GM10248 (cell line): Measurements from ENCODE around the gene MVB12B.

Experiments
- CTCF ChIA-PET: fragments of 300-600 bp; sonication (Branson Sonifier 250); formaldehyde crosslinking; extraction: SDS; loops from one replicate; lab custom pipeline; 2021; ENCODE audit warnings: antibody characterized with exemption; lab: Yijun Ruan, JAX
- POLR2A ChIA-PET: fragments of 350-650 bp; sonication (Branson Sonifier 250); formaldehyde crosslinking; extraction: SDS; loops from one replicate; lab custom pipeline; 2020; ENCODE audit warnings: antibody characterized with exemption; lab: Yijun Ruan, JAX
- DNase-seq: peaks from one replicate; pipeline ENCODE4 v3.0.0; 2012; ENCODE audit errors: extremely low spot score
- CTCF ChIP-seq: IDR thresholded peaks from 2 replicates; pipeline ENCODE4 v1.5.1; 2012; ENCODE audit warnings: mild to moderate bottlenecking, low read depth; ENCODE audit errors: extremely low read depth, missing control alignments, control extremely low read depth

MVB12B gene

GRCh38 chr9:126420135-126420534 lies 93.5 kb downstream of the MVB12B start:
- POLR2A ChIA-PET: no interaction called here
- CTCF ChIA-PET: interaction anchor here (1.5 kb wide), 1 partner anchor 21 kb away, joined by 9 read pairs; no protein-coding TSS in a partner anchor
- DNase-seq: no peak
- TF ChIP-seq CTCF: no peak

- CTCF ChIA-PET: interaction anchor here (1.5 kb wide), 1 partner anchor 22 kb away, joined by 9 read pairs; no protein-coding TSS in a partner anchor
- no peak for TF ChIP-seq CTCF
- DNase-seq: no peak
- POLR2A ChIA-PET: no interaction called here
These were observed 94.3 kb downstream of the MVB12B start for GRCh38 chr9:126420643-126421564.

DNA sequence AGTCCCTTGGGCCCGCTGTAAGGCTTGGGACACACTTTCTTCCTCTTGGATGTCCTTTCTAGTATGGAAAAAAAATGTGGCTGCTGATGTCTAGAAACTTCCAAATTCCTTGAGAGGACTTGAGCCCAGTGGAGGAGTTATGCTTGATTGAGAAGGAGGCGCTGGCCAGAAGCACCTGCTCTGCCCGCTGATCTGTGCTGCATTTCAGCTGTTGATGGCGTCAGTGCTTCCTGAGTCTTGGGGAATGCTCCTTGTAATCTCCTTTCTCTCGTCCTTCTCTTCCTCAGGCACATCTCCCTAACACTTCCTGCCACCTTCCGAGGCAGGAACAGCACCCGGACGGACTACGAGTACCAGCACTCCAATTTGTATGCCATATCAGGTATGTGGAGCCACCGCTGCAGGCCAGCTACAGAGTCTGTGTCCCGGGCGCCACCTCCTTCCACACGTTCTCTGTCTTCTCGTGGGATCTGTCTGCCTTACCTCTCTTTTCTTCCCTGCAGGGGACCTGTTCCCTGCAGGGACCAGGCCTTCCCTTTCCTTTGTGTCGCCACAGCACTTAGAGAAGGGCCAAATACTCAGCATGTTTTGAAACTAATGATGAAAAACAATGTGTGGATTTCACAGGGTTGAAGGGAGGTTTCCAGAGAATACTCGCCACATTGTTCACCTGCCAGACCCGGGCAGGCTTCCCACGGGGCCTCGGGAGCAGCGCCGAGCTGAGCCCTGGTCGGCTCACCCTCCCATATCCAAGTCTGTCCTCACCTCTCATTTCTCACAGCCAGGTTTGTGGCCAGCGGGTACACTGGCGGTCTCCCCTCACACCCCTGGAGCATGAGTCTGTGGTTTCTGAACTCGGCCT lies 95.2 kb downstream of the MVB12B start:
- TF ChIP-seq CTCF: no peak
- POLR2A ChIA-PET: no interaction called here
- no peak for DNase-seq
- CTCF ChIA-PET: no interaction called here

DNA sequence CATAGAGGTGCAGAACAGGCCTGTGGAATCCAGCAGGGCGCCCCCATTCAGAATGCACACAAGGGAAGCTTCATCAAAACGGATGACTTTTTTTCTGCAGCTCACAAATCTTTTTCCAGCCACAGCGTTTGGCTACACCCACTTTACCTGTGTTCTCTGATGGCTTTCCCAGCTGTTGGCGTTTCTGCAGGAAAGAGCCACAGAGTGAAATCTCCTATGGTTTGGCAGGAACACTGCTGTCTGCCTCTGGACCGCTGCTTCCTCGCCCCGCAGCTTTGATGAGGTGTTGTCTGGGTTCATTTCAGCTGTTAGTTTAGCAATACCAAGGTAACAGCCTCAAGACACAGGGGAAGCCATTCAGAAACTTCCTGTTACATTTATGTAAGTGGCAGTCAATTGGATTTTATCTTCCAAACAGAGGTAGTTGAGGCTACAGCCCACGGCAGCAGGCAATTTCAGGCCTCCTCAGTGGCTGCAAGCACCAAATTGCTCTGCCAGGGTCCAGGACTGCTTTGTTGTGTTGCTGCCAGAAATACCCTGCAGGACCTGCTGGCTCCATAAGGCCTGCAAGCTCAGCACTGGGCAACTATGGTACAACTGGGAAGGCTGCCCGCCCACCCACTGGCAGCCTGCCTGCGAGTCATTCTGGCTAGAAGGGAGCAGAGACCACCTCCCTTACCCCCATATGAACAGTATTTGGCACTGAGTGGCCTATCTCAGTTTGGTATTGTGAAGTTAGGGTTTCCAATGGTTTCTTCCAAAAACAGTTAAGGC lies 96.7 kb downstream of the MVB12B start:
- POLR2A ChIA-PET: no interaction called here
- no peak for TF ChIP-seq CTCF
- DNase-seq: no peak
- CTCF ChIA-PET: no interaction called here

DNA sequence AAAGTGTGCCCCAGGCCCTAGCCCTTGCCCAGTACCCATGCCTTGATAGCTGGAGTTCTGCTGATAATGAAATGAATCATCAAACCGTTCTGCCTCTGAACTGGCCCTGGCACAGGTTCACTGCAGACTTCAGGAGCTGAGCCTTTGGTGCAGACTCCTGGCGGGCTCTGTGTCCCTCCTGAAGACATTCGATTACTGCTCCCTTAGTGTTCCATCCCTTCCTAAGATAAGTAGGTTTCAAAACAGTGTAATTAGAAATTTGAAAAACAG lies 97.2 kb downstream of the MVB12B start:
- CTCF ChIA-PET: no interaction called here
- TF ChIP-seq CTCF: no peak
- POLR2A ChIA-PET: no interaction called here
- DNase-seq: no peak

DNA sequence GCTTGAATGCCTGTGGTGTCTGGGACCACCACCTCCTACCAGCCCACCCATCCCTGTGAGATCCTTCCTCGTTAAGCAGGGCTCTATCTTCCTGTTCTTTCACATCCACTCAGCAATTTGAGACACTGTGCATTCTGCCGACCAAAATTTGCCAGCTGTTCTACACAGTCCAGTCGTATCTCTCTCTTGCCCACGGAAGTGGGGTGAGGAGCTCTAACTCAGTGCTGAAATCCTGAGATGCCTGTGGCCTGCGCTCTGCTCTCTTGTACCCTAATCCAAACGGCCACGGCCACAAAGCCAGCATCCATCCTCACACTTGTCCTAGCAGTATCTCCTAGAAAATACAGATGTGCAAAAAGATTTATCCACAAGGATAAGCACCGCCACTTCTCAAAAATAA lies 97.9 kb downstream of the MVB12B start:
- no peak for DNase-seq
- ChIA-PET CTCF (no interaction called here), POLR2A (no interaction called here)
- TF ChIP-seq CTCF: no peak
